ENCODE measurements around the gene CD101. TPM values are rescaled to one million over a fixed set of nuclear protein-coding genes. Genes with fewer than 3 reads are reported as not detected.

Gene CD101
- total and polyA plus RNA-seq, 2 experiments from 2014 or later: 1.2 to 1.3 TPM

- no peaks in the 10 kb centered on the region for H4K20me1 ChIP-seq (replicated peaks; ENCODE audit: insufficient read depth)
- DNase-seq (ENCODE audit: low spot score) (no peak), ATAC-seq (no peak)
- Mint-ChIP-seq H3K4me1 (peaks cover 12% of the 10 kb centered on the region), H3K36me3 (ENCODE audit: low read depth) (no peaks in the 10 kb centered on the region), H3K27ac (no peak overlapping the region), H3K9me3 (no peaks in the 10 kb centered on the region), H3K4me3 (no peak overlapping the region), H3K27me3 (ENCODE audit: insufficient read depth, low read depth, poor library complexity) (peaks cover 2% of the 10 kb centered on the region)
- no peaks in the 10 kb centered on the region for H3K36me3 ChIP-seq (ENCODE audit: insufficient read depth)
- H3K4me2 ChIP-seq: no peak overlapping the region
- no peaks in the 10 kb centered on the region for H3K27me3 ChIP-seq (ENCODE audit: insufficient read depth)
- peaks cover 13% of the 10 kb centered on the region; the same call in 1 of the 2 replicates for H3K9me2 ChIP-seq (ENCODE audit: insufficient read depth)
- no peak overlapping the region for H3K27ac ChIP-seq (ENCODE audit: low read depth)
- H2AFZ ChIP-seq: no peak overlapping the region
- H3F3A ChIP-seq (replicated peaks; ENCODE audit: low read depth): no peaks in the 10 kb centered on the region
- peaks cover 5% of the 10 kb centered on the region; the same call in 1 of the 2 replicates for H3K4me1 ChIP-seq (ENCODE audit: insufficient read depth)
- no peaks in the 10 kb centered on the region for H3K79me2 ChIP-seq (replicated peaks; ENCODE audit: insufficient read depth)
- no peak for TF ChIP-seq EZH2phosphoT487 (IDR thresholded peaks at IDR 0.05; ENCODE audit: unreplicated experiment)
- no peak for TF ChIP-seq CTCF (conservative IDR thresholded peaks at IDR 0.05; ENCODE audit: low read depth in 2 of 2)
- no peak for TF ChIP-seq POLR2AphosphoS5 (IDR thresholded peaks at IDR 0.05; ENCODE audit: low read depth)
- no peak for TF ChIP-seq ZNF331 (CRISPR knock-in tag; IDR thresholded peaks at IDR 0.05; ENCODE audit: low read depth)
- no peak for TF ChIP-seq ETS1 (IDR thresholded peaks at IDR 0.05)
- no peak for TF ChIP-seq ZNF114 (CRISPR knock-in tag; IDR thresholded peaks at IDR 0.05)
- TF ChIP-seq CREB1 (CRISPR knock-in tag; IDR thresholded peaks at IDR 0.05; ENCODE audit: low read depth): no peak
- TF ChIP-seq NANOG (IDR thresholded peaks at IDR 0.05; ENCODE audit: borderline replicate concordance): no peak
- no peak for TF ChIP-seq ZNF462 (CRISPR knock-in tag; IDR thresholded peaks at IDR 0.05)
- TF ChIP-seq, protein P1, sequence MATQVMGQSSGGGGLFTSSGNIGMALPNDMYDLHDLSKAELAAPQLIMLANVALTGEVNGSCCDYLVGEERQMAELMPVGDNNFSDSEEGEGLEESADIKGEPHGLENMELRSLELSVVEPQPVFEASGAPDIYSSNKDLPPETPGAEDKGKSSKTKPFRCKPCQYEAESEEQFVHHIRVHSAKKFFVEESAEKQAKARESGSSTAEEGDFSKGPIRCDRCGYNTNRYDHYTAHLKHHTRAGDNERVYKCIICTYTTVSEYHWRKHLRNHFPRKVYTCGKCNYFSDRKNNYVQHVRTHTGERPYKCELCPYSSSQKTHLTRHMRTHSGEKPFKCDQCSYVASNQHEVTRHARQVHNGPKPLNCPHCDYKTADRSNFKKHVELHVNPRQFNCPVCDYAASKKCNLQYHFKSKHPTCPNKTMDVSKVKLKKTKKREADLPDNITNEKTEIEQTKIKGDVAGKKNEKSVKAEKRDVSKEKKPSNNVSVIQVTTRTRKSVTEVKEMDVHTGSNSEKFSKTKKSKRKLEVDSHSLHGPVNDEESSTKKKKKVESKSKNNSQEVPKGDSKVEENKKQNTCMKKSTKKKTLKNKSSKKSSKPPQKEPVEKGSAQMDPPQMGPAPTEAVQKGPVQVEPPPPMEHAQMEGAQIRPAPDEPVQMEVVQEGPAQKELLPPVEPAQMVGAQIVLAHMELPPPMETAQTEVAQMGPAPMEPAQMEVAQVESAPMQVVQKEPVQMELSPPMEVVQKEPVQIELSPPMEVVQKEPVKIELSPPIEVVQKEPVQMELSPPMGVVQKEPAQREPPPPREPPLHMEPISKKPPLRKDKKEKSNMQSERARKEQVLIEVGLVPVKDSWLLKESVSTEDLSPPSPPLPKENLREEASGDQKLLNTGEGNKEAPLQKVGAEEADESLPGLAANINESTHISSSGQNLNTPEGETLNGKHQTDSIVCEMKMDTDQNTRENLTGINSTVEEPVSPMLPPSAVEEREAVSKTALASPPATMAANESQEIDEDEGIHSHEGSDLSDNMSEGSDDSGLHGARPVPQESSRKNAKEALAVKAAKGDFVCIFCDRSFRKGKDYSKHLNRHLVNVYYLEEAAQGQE (IDR thresholded peaks at IDR 0.05; ENCODE audit: unreplicated experiment): no peak
- no peak overlapping the region for H3K4me3 ChIP-seq
Measured at GRCh38 chr1:117017648-117018047, 16.1 kb downstream of the CD101 start.

Data from GM23338 (cell line).